ENCODE results near the gene CIB1. TPM values are rescaled to one million over a fixed set of nuclear protein-coding genes. Genes with fewer than 3 reads are reported as not detected.

CIB1 gene
- total and polyA plus RNA-seq, 10 of the 15 experiments (the other 5 are each of a cell fraction or from before 2014, with no cell fraction given), result 10.8 to 155 (median 81.9) TPM

- TF ChIP-seq ATF3 (IDR thresholded peaks at IDR 0.05; ENCODE audit: borderline replicate concordance, extremely low read depth, low read depth, low read length), result no peak
- TF ChIP-seq WRNIP1 (IDR thresholded peaks at IDR 0.05; ENCODE audit: borderline replicate concordance, low read depth, low read length), result no peak
- no peak for TF ChIP-seq BCL11A (IDR thresholded peaks at IDR 0.05; ENCODE audit: low read depth, low read length)
- 0 out of 2 replicates have a peak, but pooled peaks have one; percentile 15 for TF ChIP-seq GATAD2B (conservative IDR thresholded peaks at IDR 0.05; ENCODE audit: low read depth)
- TF ChIP-seq CREM (IDR thresholded peaks at IDR 0.05; ENCODE audit: low read depth), result no peak; the same call in 1 of the 2 replicates
- TF ChIP-seq BCL3 (IDR thresholded peaks at IDR 0.05; ENCODE audit: borderline replicate concordance, insufficient read depth, low read depth, low read length, poor library complexity, severe bottlenecking), result no peak
- no peak for TF ChIP-seq HCFC1 (IDR thresholded peaks at IDR 0.05; ENCODE audit: low read length)
- no peak for TF ChIP-seq CBX5 (IDR thresholded peaks at IDR 0.05; ENCODE audit: low read depth)
- TF ChIP-seq ETV6 (conservative IDR thresholded peaks at IDR 0.05 in 1 of 2, IDR thresholded peaks at IDR 0.05 in 1 of 2; ENCODE audit: borderline replicate concordance in 1 of 2, low read depth in 1 of 2), result no peak
- TF ChIP-seq ELK1 (IDR thresholded peaks at IDR 0.05; ENCODE audit: low read depth, low read length), result no peak
- no peak for TF ChIP-seq NFYB (IDR thresholded peaks at IDR 0.05; ENCODE audit: insufficient read depth, low read depth, low read length)
- peak; percentile 41; the same call in 1 of the 2 replicates for TF ChIP-seq RB1 (IDR thresholded peaks at IDR 0.05; ENCODE audit: borderline replicate concordance)
- peak; percentile 82; the same call in 1 of the 2 replicates for TF ChIP-seq POLR2AphosphoS2 (IDR thresholded peaks at IDR 0.05; ENCODE audit: low read depth, low read length)
- no peak for TF ChIP-seq EP300 (IDR thresholded peaks at IDR 0.05; ENCODE audit: borderline replicate concordance in 1 of 2, control insufficient read depth in 1 of 2, low read depth in 2 of 2, low read length in 2 of 2)
- TF ChIP-seq CTCF (IDR thresholded peaks at IDR 0.05 in 2 of 3, conservative IDR thresholded peaks at IDR 0.05 in 1 of 3; ENCODE audit: control insufficient read depth in 2 of 3, extremely low read depth in 1 of 3, insufficient read depth in 1 of 3, low read depth in 3 of 3, low read length in 3 of 3), result no peak
- TF ChIP-seq SREBF1 (IDR thresholded peaks at IDR 0.05; ENCODE audit: low read length), result no peak
- TF ChIP-seq E2F8 (IDR thresholded peaks at IDR 0.05; ENCODE audit: low read depth, partially characterized antibody), result no peak
- peak; percentile 92 for TF ChIP-seq POLR2A (IDR thresholded peaks at IDR 0.05; ENCODE audit: low read depth, low read length)
- no peak for TF ChIP-seq RBBP5 (conservative IDR thresholded peaks at IDR 0.05)
- no peak for TF ChIP-seq TCF7 (IDR thresholded peaks at IDR 0.05; ENCODE audit: borderline replicate concordance)
- TF ChIP-seq CHD4 (IDR thresholded peaks at IDR 0.05), result no peak
Observed at GRCh38 chr15:90234096-90234988, 601 bp upstream of the CIB1 start, which contains the start of gene GDPGP1 (continued).
